ENCODE data around the gene CHP1. TPM values are rescaled to one million over a fixed set of nuclear protein-coding genes. Genes with fewer than 3 reads are reported as not detected.
A peak's percentile ranks its signal among the peaks of the same experiment; 100 is the strongest.

Gene CHP1
- total RNA-seq, 1 experiment from 2014 or later = 76.5 TPM

DNA sequence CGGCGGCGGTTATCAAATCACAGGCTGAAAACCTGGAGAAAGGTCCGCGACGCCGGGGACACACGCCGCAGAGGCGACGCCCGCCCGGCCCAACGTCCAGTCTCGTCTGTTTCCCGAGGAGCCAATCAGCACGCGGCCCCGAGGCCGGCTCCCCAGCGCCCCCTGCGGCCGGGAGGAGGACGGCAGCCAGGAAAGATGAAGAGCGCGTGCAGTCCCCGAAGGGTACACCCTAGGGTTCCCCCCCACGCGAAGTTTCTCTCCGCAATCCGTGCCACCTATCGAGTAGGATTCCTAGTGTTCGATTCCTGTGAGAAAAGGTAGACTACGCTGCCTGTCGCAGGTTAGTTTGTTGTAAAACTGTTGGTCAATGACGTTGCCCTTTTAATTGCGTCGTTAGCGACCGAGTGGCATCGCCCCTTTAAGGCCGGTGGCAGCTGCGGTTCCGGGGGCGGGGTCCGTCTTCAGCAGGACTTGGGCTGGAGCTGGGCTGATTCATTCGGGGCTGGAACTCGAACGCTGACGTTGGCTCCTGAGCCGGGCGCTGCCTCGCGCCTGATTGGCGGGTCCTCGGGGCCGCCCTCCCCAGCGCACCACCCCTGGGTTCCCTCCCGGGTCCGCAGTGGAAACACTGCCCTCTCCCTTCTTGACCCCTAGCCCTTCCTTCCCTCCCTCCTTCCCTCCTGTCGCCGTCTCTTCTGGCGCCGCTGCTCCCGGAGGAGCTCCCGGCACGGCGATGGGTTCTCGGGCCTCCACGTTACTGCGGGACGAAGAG lies at the start of gene CHP1, which contains the start of gene EXD1 (continued):
- TF ChIP-seq, protein P1, sequence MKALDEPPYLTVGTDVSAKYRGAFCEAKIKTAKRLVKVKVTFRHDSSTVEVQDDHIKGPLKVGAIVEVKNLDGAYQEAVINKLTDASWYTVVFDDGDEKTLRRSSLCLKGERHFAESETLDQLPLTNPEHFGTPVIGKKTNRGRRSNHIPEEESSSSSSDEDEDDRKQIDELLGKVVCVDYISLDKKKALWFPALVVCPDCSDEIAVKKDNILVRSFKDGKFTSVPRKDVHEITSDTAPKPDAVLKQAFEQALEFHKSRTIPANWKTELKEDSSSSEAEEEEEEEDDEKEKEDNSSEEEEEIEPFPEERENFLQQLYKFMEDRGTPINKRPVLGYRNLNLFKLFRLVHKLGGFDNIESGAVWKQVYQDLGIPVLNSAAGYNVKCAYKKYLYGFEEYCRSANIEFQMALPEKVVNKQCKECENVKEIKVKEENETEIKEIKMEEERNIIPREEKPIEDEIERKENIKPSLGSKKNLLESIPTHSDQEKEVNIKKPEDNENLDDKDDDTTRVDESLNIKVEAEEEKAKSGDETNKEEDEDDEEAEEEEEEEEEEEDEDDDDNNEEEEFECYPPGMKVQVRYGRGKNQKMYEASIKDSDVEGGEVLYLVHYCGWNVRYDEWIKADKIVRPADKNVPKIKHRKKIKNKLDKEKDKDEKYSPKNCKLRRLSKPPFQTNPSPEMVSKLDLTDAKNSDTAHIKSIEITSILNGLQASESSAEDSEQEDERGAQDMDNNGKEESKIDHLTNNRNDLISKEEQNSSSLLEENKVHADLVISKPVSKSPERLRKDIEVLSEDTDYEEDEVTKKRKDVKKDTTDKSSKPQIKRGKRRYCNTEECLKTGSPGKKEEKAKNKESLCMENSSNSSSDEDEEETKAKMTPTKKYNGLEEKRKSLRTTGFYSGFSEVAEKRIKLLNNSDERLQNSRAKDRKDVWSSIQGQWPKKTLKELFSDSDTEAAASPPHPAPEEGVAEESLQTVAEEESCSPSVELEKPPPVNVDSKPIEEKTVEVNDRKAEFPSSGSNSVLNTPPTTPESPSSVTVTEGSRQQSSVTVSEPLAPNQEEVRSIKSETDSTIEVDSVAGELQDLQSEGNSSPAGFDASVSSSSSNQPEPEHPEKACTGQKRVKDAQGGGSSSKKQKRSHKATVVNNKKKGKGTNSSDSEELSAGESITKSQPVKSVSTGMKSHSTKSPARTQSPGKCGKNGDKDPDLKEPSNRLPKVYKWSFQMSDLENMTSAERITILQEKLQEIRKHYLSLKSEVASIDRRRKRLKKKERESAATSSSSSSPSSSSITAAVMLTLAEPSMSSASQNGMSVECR (CRISPR knock-in tag; IDR thresholded peaks at IDR 0.05; ENCODE audit: borderline replicate concordance) = peak; percentile 94
- no peak for TF ChIP-seq GRHL2 (CRISPR knock-in tag; IDR thresholded peaks at IDR 0.05; ENCODE audit: insufficient replicate concordance, severe bottlenecking)
- TF ChIP-seq HMGA2 (CRISPR knock-in tag; IDR thresholded peaks at IDR 0.05) = no peak
- TF ChIP-seq, protein P2, sequence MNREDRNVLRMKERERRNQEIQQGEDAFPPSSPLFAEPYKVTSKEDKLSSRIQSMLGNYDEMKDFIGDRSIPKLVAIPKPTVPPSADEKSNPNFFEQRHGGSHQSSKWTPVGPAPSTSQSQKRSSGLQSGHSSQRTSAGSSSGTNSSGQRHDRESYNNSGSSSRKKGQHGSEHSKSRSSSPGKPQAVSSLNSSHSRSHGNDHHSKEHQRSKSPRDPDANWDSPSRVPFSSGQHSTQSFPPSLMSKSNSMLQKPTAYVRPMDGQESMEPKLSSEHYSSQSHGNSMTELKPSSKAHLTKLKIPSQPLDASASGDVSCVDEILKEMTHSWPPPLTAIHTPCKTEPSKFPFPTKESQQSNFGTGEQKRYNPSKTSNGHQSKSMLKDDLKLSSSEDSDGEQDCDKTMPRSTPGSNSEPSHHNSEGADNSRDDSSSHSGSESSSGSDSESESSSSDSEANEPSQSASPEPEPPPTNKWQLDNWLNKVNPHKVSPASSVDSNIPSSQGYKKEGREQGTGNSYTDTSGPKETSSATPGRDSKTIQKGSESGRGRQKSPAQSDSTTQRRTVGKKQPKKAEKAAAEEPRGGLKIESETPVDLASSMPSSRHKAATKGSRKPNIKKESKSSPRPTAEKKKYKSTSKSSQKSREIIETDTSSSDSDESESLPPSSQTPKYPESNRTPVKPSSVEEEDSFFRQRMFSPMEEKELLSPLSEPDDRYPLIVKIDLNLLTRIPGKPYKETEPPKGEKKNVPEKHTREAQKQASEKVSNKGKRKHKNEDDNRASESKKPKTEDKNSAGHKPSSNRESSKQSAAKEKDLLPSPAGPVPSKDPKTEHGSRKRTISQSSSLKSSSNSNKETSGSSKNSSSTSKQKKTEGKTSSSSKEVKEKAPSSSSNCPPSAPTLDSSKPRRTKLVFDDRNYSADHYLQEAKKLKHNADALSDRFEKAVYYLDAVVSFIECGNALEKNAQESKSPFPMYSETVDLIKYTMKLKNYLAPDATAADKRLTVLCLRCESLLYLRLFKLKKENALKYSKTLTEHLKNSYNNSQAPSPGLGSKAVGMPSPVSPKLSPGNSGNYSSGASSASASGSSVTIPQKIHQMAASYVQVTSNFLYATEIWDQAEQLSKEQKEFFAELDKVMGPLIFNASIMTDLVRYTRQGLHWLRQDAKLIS (CRISPR knock-in tag; IDR thresholded peaks at IDR 0.05; ENCODE audit: borderline replicate concordance) = peak; percentile 76; the same call in 1 of the 2 replicates
- TF ChIP-seq NFATC4 (CRISPR knock-in tag; IDR thresholded peaks at IDR 0.05) = no peak
- TF ChIP-seq, protein P3, sequence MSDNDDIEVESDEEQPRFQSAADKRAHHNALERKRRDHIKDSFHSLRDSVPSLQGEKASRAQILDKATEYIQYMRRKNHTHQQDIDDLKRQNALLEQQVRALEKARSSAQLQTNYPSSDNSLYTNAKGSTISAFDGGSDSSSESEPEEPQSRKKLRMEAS (CRISPR knock-in tag; IDR thresholded peaks at IDR 0.05) = peak; percentile 100
- TF ChIP-seq, protein P4, sequence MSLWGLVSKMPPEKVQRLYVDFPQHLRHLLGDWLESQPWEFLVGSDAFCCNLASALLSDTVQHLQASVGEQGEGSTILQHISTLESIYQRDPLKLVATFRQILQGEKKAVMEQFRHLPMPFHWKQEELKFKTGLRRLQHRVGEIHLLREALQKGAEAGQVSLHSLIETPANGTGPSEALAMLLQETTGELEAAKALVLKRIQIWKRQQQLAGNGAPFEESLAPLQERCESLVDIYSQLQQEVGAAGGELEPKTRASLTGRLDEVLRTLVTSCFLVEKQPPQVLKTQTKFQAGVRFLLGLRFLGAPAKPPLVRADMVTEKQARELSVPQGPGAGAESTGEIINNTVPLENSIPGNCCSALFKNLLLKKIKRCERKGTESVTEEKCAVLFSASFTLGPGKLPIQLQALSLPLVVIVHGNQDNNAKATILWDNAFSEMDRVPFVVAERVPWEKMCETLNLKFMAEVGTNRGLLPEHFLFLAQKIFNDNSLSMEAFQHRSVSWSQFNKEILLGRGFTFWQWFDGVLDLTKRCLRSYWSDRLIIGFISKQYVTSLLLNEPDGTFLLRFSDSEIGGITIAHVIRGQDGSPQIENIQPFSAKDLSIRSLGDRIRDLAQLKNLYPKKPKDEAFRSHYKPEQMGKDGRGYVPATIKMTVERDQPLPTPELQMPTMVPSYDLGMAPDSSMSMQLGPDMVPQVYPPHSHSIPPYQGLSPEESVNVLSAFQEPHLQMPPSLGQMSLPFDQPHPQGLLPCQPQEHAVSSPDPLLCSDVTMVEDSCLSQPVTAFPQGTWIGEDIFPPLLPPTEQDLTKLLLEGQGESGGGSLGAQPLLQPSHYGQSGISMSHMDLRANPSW (CRISPR knock-in tag; conservative IDR thresholded peaks at IDR 0.05; ENCODE audit: low read depth) = no peak
- TF ChIP-seq, protein P5, sequence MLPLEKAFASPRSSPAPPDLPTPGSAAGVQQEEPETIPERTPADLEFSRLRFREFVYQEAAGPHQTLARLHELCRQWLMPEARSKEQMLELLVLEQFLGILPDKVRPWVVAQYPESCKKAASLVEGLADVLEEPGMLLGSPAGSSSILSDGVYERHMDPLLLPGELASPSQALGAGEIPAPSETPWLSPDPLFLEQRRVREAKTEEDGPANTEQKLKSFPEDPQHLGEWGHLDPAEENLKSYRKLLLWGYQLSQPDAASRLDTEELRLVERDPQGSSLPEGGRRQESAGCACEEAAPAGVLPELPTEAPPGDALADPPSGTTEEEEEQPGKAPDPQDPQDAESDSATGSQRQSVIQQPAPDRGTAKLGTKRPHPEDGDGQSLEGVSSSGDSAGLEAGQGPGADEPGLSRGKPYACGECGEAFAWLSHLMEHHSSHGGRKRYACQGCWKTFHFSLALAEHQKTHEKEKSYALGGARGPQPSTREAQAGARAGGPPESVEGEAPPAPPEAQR (CRISPR knock-in tag; IDR thresholded peaks at IDR 0.05) = no peak
- peak; percentile 58 for TF ChIP-seq SMAD4 (CRISPR knock-in tag; IDR thresholded peaks at IDR 0.05)
- peak; percentile 95 for TF ChIP-seq FOXK1 (CRISPR knock-in tag; IDR thresholded peaks at IDR 0.05)
- TF ChIP-seq ESRRA (CRISPR knock-in tag; IDR thresholded peaks at IDR 0.05; ENCODE audit: borderline replicate concordance) = peak; percentile 82
- peak; percentile 84; the same call in 1 of the 2 replicates for TF ChIP-seq ZNF219 (CRISPR knock-in tag; IDR thresholded peaks at IDR 0.05; ENCODE audit: borderline replicate concordance)
- no peak for TF ChIP-seq OVOL2 (CRISPR knock-in tag; IDR thresholded peaks at IDR 0.05; ENCODE audit: borderline replicate concordance)
- TF ChIP-seq, protein P6, sequence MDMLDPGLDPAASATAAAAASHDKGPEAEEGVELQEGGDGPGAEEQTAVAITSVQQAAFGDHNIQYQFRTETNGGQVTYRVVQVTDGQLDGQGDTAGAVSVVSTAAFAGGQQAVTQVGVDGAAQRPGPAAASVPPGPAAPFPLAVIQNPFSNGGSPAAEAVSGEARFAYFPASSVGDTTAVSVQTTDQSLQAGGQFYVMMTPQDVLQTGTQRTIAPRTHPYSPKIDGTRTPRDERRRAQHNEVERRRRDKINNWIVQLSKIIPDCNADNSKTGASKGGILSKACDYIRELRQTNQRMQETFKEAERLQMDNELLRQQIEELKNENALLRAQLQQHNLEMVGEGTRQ (CRISPR knock-in tag; IDR thresholded peaks at IDR 0.05) = peak; percentile 49
- TF ChIP-seq, protein P7, sequence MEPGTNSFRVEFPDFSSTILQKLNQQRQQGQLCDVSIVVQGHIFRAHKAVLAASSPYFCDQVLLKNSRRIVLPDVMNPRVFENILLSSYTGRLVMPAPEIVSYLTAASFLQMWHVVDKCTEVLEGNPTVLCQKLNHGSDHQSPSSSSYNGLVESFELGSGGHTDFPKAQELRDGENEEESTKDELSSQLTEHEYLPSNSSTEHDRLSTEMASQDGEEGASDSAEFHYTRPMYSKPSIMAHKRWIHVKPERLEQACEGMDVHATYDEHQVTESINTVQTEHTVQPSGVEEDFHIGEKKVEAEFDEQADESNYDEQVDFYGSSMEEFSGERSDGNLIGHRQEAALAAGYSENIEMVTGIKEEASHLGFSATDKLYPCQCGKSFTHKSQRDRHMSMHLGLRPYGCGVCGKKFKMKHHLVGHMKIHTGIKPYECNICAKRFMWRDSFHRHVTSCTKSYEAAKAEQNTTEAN (CRISPR knock-in tag; IDR thresholded peaks at IDR 0.05) = no peak; the same call in 1 of the 2 replicates
- TF ChIP-seq ZNF317 (CRISPR knock-in tag; IDR thresholded peaks at IDR 0.05; ENCODE audit: borderline replicate concordance, low read depth) = peak; percentile 70; the same call in 1 of the 2 replicates
- TF ChIP-seq NFE2L1 (CRISPR knock-in tag; IDR thresholded peaks at IDR 0.05) = peak; percentile 80
- TF ChIP-seq FOXP1 (CRISPR knock-in tag; IDR thresholded peaks at IDR 0.05; ENCODE audit: borderline replicate concordance) = peak; percentile 92
- peak; percentile 89 for TF ChIP-seq FOXJ3 (CRISPR knock-in tag; IDR thresholded peaks at IDR 0.05; ENCODE audit: borderline replicate concordance)
- TF ChIP-seq, protein P8, sequence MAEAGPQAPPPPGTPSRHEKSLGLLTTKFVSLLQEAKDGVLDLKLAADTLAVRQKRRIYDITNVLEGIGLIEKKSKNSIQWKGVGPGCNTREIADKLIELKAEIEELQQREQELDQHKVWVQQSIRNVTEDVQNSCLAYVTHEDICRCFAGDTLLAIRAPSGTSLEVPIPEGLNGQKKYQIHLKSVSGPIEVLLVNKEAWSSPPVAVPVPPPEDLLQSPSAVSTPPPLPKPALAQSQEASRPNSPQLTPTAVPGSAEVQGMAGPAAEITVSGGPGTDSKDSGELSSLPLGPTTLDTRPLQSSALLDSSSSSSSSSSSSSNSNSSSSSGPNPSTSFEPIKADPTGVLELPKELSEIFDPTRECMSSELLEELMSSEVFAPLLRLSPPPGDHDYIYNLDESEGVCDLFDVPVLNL (CRISPR knock-in tag; IDR thresholded peaks at IDR 0.05; ENCODE audit: borderline replicate concordance, low read depth) = no peak
